GM19025 (cell line): ENCODE results near the gene MTRF1.

ENCODE experiments used
- ATAC-seq: cut with Tn5 transposase; IDR thresholded peaks from one replicate; pipeline ENCODE4 v1.9.1; 2021; ENCODE audit warnings: mild to moderate bottlenecking, low read depth, moderate library complexity; ENCODE audit not compliant: unreplicated experiment

The MTRF1 gene

GRCh38 chr13:41263261-41263971 lies at the start of gene MTRF1:
Gene MTRF1 (minus strand): TSS chr13:41263576. CDS start chr13:41260907, 2,669 bp downstream.
- ATAC-seq, result peak; percentile 97

- ATAC-seq, result no peak
These were observed 49.7 kb upstream of the MTRF1 start for GRCh38 chr13:41313117-41313516.

- no peak for ATAC-seq
These were observed 48.8 kb upstream of the MTRF1 start for GRCh38 chr13:41312176-41312500.

GRCh38 chr13:41311406-41312175 lies 48.2 kb upstream of the MTRF1 start:
- ATAC-seq, result peak; percentile 45

GRCh38 chr13:41310963-41311405 lies 47.6 kb upstream of the MTRF1 start, which contains the start of gene NAA16:
Gene NAA16 (plus strand): TSS chr13:41311267. CDS start chr13:41311529, 262 bp downstream.
- ATAC-seq, result peak; percentile 73

- ATAC-seq, result no peak
These were observed 44.7 kb upstream of the MTRF1 start for GRCh38 chr13:41307884-41308640.

- no peak for ATAC-seq
These were observed 43.1 kb upstream of the MTRF1 start for GRCh38 chr13:41306271-41307145.

GRCh38 chr13:41304551-41304950 lies 41.2 kb upstream of the MTRF1 start:
- ATAC-seq, result no peak

- ATAC-seq, result no peak
These were observed 39.4 kb upstream of the MTRF1 start for GRCh38 chr13:41302743-41303142.

- ATAC-seq, result no peak
These were observed 36.1 kb upstream of the MTRF1 start for GRCh38 chr13:41299316-41300094.

GRCh38 chr13:41296879-41297646 lies 33.7 kb upstream of the MTRF1 start:
- ATAC-seq, result no peak

- ATAC-seq, result no peak
These were observed 32.6 kb upstream of the MTRF1 start for GRCh38 chr13:41295973-41296372.

- ATAC-seq, result no peak
These were observed 31.5 kb upstream of the MTRF1 start for GRCh38 chr13:41294914-41295313.

- no peak for ATAC-seq
These were observed 29.9 kb upstream of the MTRF1 start for GRCh38 chr13:41293272-41293671.

- no peak for ATAC-seq
These were observed 27.9 kb upstream of the MTRF1 start for GRCh38 chr13:41291246-41291645.

- no peak for ATAC-seq
These were observed 26.1 kb upstream of the MTRF1 start for GRCh38 chr13:41289463-41289881.

GRCh38 chr13:41286370-41286769 lies 23.0 kb upstream of the MTRF1 start:
- no peak for ATAC-seq

GRCh38 chr13:41284512-41285288 lies 21.3 kb upstream of the MTRF1 start:
- no peak for ATAC-seq
